CD4-positive, alpha-beta T cell (primary cell): ENCODE data around the gene SUSD5. TPM values are rescaled to one million over a fixed set of nuclear protein-coding genes. Genes with fewer than 3 reads are reported as not detected.
"Not testable (repeated sequence)": the region's sequence is repeated elsewhere in the genome, so short reads cannot be mapped to it uniquely, and the experiment has no call there.

Source experiments
- ATAC-seq: fragments of 200-7000 bp; cut with Tn5 transposase; one replicate; pipeline ENCODE4 v1.10.0; 2022; ENCODE audit warnings: mild to moderate bottlenecking; ENCODE audit not compliant: poor library complexity
- CTCF ChIA-PET: fragments of 350-600 bp; sonication (Branson Sonifier 250); formaldehyde crosslinking; loops from one replicate; lab custom pipeline; 2021; ENCODE audit warnings: antibody characterized with exemption, inconsistent platforms; lab: Charles Lee
- POLR2A ChIA-PET: fragments of 350-600 bp; sonication (Branson Sonifier 250); formaldehyde crosslinking; loops from one replicate; lab custom pipeline; 2021; ENCODE audit warnings: antibody characterized with exemption, inconsistent platforms; lab: Charles Lee
- DNase-seq, 14 experiments: peaks; one replicate each; pipeline ENCODE4 v3.0.0-alpha.2; 2013 to 2020; ENCODE audit warnings: mixed read lengths in 2 of 14
- H3K27ac ChIP-seq, 2 donors: one replicate each; pipeline versions ENCODE4 v1.5.1 to v1.7.0; 2013; ENCODE audit warnings: low read length in 2 of 2, low read depth in 1 of 2, mild to moderate bottlenecking in 1 of 2
- H3K27me3 ChIP-seq, 2 experiments: 1 replicate in 1 of 2; 2 replicates in 1 of 2; pipeline versions ENCODE4 v1.6.1 to v1.7.0; 2013; ENCODE audit warnings: low read length in 2 of 2, control low read depth in 1 of 2, mild to moderate bottlenecking in 1 of 2, moderate library complexity in 1 of 2; ENCODE audit not compliant: insufficient read depth in 2 of 2, control insufficient read depth in 1 of 2
- H3K36me3 ChIP-seq: one replicate; pipeline ENCODE4 v1.6.1; 2013; ENCODE audit warnings: low read length, control low read depth; ENCODE audit not compliant: insufficient read depth
- H3K4me1 ChIP-seq: one replicate; pipeline ENCODE4 v1.6.1; 2013; ENCODE audit warnings: low read length, control low read depth; ENCODE audit not compliant: insufficient read depth
- H3K4me3 ChIP-seq: one replicate; pipeline ENCODE4 v1.5.1; 2013; ENCODE audit warnings: mild to moderate bottlenecking, low read length, moderate library complexity
- H3K9me3 ChIP-seq, 2 experiments: 1 replicate in 1 of 2; 2 replicates in 1 of 2; pipeline versions ENCODE4 v1.6.1 to v1.7.0; 2013; ENCODE audit warnings: low read length in 2 of 2, mild to moderate bottlenecking in 2 of 2, control low read depth in 1 of 2, moderate library complexity in 1 of 2; ENCODE audit not compliant: control insufficient read depth in 1 of 2, insufficient read depth in 1 of 2
- H3K27ac Mint-ChIP-seq: one replicate; pipeline ENCODE4 v1.8.0; 2020; ENCODE audit warnings: mixed read lengths
- H3K27me3 Mint-ChIP-seq: one replicate; pipeline ENCODE4 v1.8.0; 2021; ENCODE audit warnings: mixed read lengths
- H3K36me3 Mint-ChIP-seq: one replicate; pipeline ENCODE4 v1.8.0; 2021; ENCODE audit warnings: low read depth, mixed read lengths
- H3K4me1 Mint-ChIP-seq: one replicate; pipeline ENCODE4 v1.8.0; 2021; ENCODE audit warnings: low read depth, mixed read lengths
- H3K4me3 Mint-ChIP-seq: one replicate; pipeline ENCODE4 v1.8.0; 2020; ENCODE audit warnings: mild to moderate bottlenecking, mixed read lengths
- H3K9me3 Mint-ChIP-seq: one replicate; pipeline ENCODE4 v1.8.0; 2020; ENCODE audit warnings: mixed read lengths
- intact Hi-C, 2 experiments: fragments of 100-400 bp; cut with DNase I in 1 of 2; cut with micrococcal nuclease in 1 of 2; formaldehyde crosslinking; loops; one replicate each; pipeline versions ENCODE4 v1.15.1 to v1.9.0; 2023 to 2025; cut with DNase I, micrococcal nuclease
- total RNA-seq, 174 experiments: library from RNA in 2 of 174; stranded (reverse) in 2 of 174; gene quantifications; one replicate each; pipeline ENCODE4 v1.2.3 and lab custom pipeline; 2021 to 2026
- TF ChIP-seq, protein P1 (sequence below): fragments of 200-600 bp; IDR thresholded peaks from one replicate; pipeline ENCODE4 v1.8.0; 2022; ENCODE audit warnings: antibody characterized with exemption, mild to moderate bottlenecking

Gene SUSD5
- total RNA-seq, 2 experiments from 2014 or later = not detected

DNA sequence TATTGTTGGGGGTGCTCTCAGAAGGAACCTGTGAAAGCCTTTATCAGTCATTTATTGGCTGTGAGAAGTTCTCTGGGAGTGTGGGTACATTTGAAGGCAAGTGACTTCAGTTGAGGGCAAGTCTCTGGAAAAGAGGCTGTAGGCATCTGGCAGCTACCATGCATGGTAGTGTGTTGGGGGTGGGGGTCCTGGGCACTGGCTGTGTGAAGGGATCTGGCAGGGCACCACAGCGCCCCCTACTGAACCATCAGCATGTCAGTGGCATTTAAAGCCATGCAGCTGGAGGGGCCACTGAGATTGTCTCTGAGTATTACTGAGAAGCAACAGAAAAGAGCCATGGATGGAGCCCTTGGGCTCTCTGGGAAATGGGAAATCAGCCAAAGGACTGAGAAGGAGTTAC is 74.2 kb downstream of the SUSD5 start:
- CTCF ChIA-PET = interaction anchor here (0.6 to 1.3 kb wide), 4 partner anchors 9 to 274 kb away, joined by 3 to 4 read pairs (median 3); no protein-coding TSS in a partner anchor
- ATAC-seq (no peak), DNase-seq (peak in 11 of 14 experiments; percentile 5 to 55 (median 10))
- Histone ChIP-seq H3K36me3 (peaks cover 15% of the 10 kb centered on the region), H3K27me3 (no peaks in the 10 kb centered on the region), H3K4me1 (no peaks in the 10 kb centered on the region), H3K4me3 (no peak overlapping the region), H3K9me3 (no peaks in the 10 kb centered on the region), H3K27ac (no peak overlapping the region)
- POLR2A ChIA-PET = no interaction called here
- Mint-ChIP-seq H3K27me3 (no peaks in the 10 kb centered on the region), H3K9me3 (no peaks in the 10 kb centered on the region), H3K4me1 (no peaks in the 10 kb centered on the region), H3K4me3 (no peak overlapping the region), H3K27ac (no peak overlapping the region), H3K36me3 (peaks cover 41% of the 10 kb centered on the region)
- intact Hi-C loops = no loop called here
- TF ChIP-seq, protein P1, sequence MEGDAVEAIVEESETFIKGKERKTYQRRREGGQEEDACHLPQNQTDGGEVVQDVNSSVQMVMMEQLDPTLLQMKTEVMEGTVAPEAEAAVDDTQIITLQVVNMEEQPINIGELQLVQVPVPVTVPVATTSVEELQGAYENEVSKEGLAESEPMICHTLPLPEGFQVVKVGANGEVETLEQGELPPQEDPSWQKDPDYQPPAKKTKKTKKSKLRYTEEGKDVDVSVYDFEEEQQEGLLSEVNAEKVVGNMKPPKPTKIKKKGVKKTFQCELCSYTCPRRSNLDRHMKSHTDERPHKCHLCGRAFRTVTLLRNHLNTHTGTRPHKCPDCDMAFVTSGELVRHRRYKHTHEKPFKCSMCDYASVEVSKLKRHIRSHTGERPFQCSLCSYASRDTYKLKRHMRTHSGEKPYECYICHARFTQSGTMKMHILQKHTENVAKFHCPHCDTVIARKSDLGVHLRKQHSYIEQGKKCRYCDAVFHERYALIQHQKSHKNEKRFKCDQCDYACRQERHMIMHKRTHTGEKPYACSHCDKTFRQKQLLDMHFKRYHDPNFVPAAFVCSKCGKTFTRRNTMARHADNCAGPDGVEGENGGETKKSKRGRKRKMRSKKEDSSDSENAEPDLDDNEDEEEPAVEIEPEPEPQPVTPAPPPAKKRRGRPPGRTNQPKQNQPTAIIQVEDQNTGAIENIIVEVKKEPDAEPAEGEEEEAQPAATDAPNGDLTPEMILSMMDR = peak; percentile 19

DNA sequence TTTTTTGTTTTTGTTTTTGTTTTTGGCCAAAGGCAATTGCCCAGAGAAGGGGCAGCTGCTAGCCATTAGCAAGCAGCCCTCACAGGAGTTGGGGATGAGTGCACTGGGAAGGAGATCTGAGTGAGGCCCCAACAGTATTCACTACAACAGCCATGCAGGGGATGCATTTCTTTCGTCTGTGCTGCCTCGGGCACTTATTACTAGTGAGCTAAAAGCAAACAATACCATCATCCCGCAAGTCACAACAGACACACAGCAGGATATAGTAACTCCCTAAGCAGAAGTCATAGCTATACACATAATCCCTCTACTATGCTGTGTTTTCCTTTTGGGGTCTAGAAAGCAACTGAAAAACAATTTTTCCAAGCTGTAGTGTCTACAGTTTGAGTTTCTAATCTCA is 77.6 kb downstream of the SUSD5 start:
- ATAC-seq = no peak
- H3K36me3 ChIP-seq = peaks cover 20% of the 10 kb centered on the region
- TF ChIP-seq, protein P1 = no peak
- intact Hi-C loops = no loop called here
- CTCF ChIA-PET = no interaction called here
- H3K27me3 Mint-ChIP-seq = no peaks in the 10 kb centered on the region
- H3K9me3 ChIP-seq = no peaks in the 10 kb centered on the region
- H3K4me3 ChIP-seq = no peak overlapping the region
- no peaks in the 10 kb centered on the region for H3K27me3 ChIP-seq
- no peaks in the 10 kb centered on the region for H3K9me3 Mint-ChIP-seq
- POLR2A ChIA-PET = no interaction called here
- H3K27ac ChIP-seq = no peak overlapping the region
- no peaks in the 10 kb centered on the region for H3K4me1 ChIP-seq
- H3K4me1 Mint-ChIP-seq = no peaks in the 10 kb centered on the region
- no peak overlapping the region for H3K27ac Mint-ChIP-seq
- peaks cover 66% of the 10 kb centered on the region for H3K36me3 Mint-ChIP-seq
- DNase-seq = no peak
- H3K4me3 Mint-ChIP-seq = no peak overlapping the region

DNA sequence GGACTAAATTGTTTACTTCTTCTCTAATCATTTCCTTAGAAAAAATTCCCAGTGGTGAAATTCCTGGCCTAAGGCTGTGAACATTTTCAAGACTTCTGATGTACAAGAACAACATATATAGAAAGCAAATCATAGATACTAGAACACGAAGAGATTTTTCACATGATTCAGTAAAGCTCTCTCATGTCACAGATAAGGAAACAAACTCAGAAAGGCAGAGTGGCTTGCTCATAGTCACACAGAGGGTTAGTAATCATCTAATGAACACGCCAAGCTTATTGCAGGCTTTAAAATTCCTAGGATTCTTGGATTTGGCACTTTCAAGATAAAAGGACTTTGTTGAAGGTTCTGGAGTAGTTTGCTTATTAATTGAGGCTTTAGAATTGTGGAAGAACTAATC is 78.6 kb downstream of the SUSD5 start:
- no peak overlapping the region for H3K4me3 Mint-ChIP-seq
- Histone ChIP-seq H3K36me3 (peaks cover 24% of the 10 kb centered on the region), H3K9me3 (no peaks in the 10 kb centered on the region), H3K27me3 (no peaks in the 10 kb centered on the region), H3K27ac (no peak overlapping the region), H3K4me1 (no peaks in the 10 kb centered on the region), H3K4me3 (no peak overlapping the region)
- intact Hi-C loops = no loop called here
- H3K27me3 Mint-ChIP-seq = no peaks in the 10 kb centered on the region
- peaks cover 71% of the 10 kb centered on the region for H3K36me3 Mint-ChIP-seq
- ATAC-seq = no peak
- H3K27ac Mint-ChIP-seq = no peak overlapping the region
- no peaks in the 10 kb centered on the region for H3K4me1 Mint-ChIP-seq
- no peak for DNase-seq
- ChIA-PET CTCF (interaction anchor here (1.1 kb wide), 1 partner anchor 9 kb away, joined by 4 read pairs; no protein-coding TSS in a partner anchor), POLR2A (no interaction called here)
- H3K9me3 Mint-ChIP-seq = no peaks in the 10 kb centered on the region
- TF ChIP-seq, protein P1 = no peak

DNA sequence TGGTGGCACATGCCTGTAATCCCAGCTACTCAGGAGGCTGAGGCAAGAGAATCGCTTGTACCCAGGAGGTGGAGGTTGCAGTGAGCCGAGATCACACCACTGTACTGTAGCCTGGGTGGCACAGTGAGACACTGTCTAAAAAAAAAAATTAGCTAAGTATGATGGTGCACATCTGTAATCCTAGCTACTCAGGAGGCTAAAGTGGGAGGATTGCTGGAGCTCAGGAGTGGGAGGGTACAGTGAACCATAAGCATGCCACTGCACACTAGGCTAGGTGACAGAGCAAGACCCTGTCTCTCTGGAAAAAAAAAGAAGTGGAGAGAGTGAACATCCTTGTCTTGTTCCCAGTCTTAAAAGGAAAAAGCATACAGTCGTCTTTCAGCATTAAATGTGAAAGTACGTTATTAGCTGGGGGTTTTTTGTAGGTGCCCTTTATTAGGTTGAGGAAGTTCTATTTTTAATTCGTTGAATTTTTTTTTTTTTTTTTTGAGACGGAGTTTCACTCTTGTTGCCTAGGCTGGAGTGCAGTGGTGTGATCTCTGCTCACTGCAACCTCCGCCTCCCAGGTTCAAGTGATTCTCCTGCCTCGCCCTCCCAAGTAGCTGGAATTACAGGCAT is 79.5 kb downstream of the SUSD5 start:
- H3K27ac Mint-ChIP-seq, H3K27me3 Mint-ChIP-seq, H3K4me3 ChIP-seq, DNase-seq, H3K4me1 ChIP-seq, POLR2A ChIA-PET, H3K27ac ChIP-seq, H3K9me3 ChIP-seq, H3K4me3 Mint-ChIP-seq, intact Hi-C loops, H3K27me3 ChIP-seq, H3K9me3 Mint-ChIP-seq, ATAC-seq, H3K4me1 Mint-ChIP-seq: not testable (repeated sequence)
- H3K36me3 Mint-ChIP-seq = peaks cover 71% of the 10 kb centered on the region
- peaks cover 32% of the 10 kb centered on the region for H3K36me3 ChIP-seq
- CTCF ChIA-PET = interaction anchor here (0.6 kb wide), 1 partner anchor 397 kb away, joined by 3 read pairs; no protein-coding TSS in a partner anchor
